ENCODE data around the gene CORO1C.

Gene CORO1C

GRCh38 chr12:108696111-108696995 is 35.0 kb downstream of the CORO1C start:
- no peak for DNase-seq

- DNase-seq: no peak
Measured at GRCh38 chr12:108694812-108695278, 36.5 kb downstream of the CORO1C start.

GRCh38 chr12:108693751-108694150 is 37.6 kb downstream of the CORO1C start:
- DNase-seq: no peak

GRCh38 chr12:108693186-108693730 is 38.1 kb downstream of the CORO1C start:
- DNase-seq: no peak

- peak; percentile 56 to 59 for DNase-seq
Measured at GRCh38 chr12:108691998-108692808, 39.1 kb downstream of the CORO1C start.

GRCh38 chr12:108691175-108691997 is 39.9 kb downstream of the CORO1C start:
- DNase-seq: peak; percentile 93 to 97

- no peak for DNase-seq
Measured at GRCh38 chr12:108690542-108691174, 40.7 kb downstream of the CORO1C start.

GRCh38 chr12:108690191-108690518 is 41.2 kb downstream of the CORO1C start:
- no peak for DNase-seq

- no peak for DNase-seq
Measured at GRCh38 chr12:108689314-108690190, 41.8 kb downstream of the CORO1C start.

- no peak for DNase-seq
Measured at GRCh38 chr12:108686780-108687179, 44.5 kb downstream of the CORO1C start.

GRCh38 chr12:108685469-108686260 is 45.7 kb downstream of the CORO1C start:
- DNase-seq: no peak

- DNase-seq: no peak
Measured at GRCh38 chr12:108683906-108684556, 47.3 kb downstream of the CORO1C start.

- no peak for DNase-seq
Measured at GRCh38 chr12:108681317-108681716, 50.0 kb downstream of the CORO1C start.

GRCh38 chr12:108679106-108679681 is 52.1 kb downstream of the CORO1C start:
- DNase-seq: no peak

GRCh38 chr12:108678104-108678730 is 53.1 kb downstream of the CORO1C start:
- DNase-seq: no peak

- no peak for DNase-seq
Measured at GRCh38 chr12:108677381-108677780, 53.9 kb downstream of the CORO1C start.

- DNase-seq: no peak
Measured at GRCh38 chr12:108676707-108677106, 54.6 kb downstream of the CORO1C start.

GRCh38 chr12:108675792-108676191 is 55.5 kb downstream of the CORO1C start:
- DNase-seq: no peak

GRCh38 chr12:108672054-108672453 is 59.3 kb downstream of the CORO1C start:
- no peak for DNase-seq
